Glomerular endothelial cell (primary cell): ENCODE data around the gene INVS. TPM values are rescaled to one million over a fixed set of nuclear protein-coding genes. Genes with fewer than 3 reads are reported as not detected.
"Not testable (repeated sequence)": the region's sequence is repeated elsewhere in the genome, so short reads cannot be mapped to it uniquely, and the experiment has no call there.

ENCODE experiments used
- DNase-seq: peaks from one replicate; pipeline ENCODE4 v3.0.0-alpha.2; 2011; ENCODE audit warnings: low read depth, low spot score; ENCODE audit errors: extremely low read depth
- total RNA-seq: library from RNA; depleted of rRNA; stranded (reverse); fragments of >200 nt; gene quantifications from 2 replicates; pipeline ENCODE4 v1.2.3, GENCODE V29; 2015

The INVS gene
- total RNA-seq, 1 donor from 2014 or later = 28.8 TPM

GRCh38 chr9:100117316-100117715, 18.3 kb downstream of the INVS start:
- no peak for DNase-seq

DNA sequence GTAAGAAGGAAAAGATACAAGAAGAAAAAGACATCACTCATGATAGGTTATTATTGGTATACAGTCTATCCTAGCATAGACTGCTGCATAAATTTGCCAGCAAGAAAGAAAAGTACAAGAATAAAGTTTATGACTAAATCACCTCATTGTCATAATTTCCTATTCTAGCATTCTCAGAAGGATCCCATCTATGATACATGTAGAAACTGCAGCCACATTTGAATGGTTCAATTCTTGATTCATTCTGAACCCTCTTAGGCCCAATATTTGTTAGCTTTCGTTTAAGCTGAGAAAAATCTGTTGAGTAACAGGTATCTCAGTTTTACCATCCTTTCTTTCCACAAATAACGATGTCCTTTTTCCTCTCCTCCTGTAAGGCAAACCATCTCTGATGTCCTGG, 21.2 kb downstream of the INVS start:
- DNase-seq = no peak

DNA sequence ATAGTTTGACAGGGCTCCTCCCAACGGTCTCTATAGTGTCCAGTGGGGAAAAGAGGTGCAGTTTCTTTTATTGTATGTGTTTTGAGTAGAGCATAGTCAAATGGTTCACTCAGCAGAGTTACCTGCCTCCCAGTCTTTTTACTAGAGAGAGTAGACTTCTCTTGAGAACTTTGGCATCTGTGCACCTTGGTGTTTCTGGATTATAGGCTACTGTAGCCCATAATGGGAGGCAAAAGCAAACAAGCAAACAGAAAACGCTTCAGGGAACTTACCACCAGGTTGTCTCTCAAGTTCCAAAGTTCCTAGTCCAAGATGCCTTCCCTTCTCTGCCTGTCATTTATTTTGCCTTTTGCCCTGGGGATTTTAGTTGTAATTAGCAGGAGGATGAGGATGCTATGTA, 26.2 kb downstream of the INVS start:
- no peak for DNase-seq

- no peak for DNase-seq
These were observed 26.9 kb downstream of the INVS start for GRCh38 chr9:100125910-100126309.

DNA sequence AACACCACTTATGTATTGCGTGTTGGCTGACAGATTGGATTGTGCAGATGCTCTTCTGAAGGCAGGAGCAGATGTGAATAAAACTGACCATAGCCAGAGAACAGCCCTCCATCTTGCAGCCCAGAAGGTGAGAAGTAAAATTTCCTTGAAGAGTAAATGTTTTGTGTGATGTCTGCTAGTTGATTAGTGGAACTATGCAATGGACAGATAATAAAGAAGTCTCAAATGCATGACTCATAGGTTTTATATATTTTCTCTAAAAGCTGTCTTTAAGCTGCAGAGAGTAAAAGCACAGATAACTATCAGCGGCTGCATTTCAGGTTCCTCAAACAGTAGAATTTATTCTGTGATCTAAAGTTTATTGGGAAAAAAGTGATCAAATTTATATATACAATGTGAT, 27.4 kb downstream of the INVS start:
- no peak for DNase-seq

GRCh38 chr9:100129772-100130171, 30.7 kb downstream of the INVS start:
- no peak for DNase-seq

DNA sequence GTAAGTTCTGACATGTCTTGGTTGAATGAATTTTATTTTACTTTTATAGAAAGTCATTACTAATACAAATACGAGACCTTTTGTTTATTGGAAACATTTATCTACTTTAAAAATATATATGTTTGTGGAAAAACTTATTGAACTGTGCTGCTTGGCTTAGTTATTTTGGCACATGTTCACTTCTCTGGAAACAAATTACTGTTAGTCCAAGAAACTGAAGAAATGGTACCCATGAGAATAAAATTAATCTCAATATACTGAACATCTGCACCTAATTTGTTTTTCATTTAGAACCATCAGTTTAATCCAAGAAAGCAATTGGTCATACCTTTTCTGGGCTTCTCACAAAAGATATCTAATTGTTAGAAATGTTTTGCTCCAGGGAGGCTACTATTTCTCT, 32.2 kb downstream of the INVS start:
- DNase-seq = no peak

GRCh38 chr9:100131875-100132430, 32.9 kb downstream of the INVS start:
- no peak for DNase-seq

DNA sequence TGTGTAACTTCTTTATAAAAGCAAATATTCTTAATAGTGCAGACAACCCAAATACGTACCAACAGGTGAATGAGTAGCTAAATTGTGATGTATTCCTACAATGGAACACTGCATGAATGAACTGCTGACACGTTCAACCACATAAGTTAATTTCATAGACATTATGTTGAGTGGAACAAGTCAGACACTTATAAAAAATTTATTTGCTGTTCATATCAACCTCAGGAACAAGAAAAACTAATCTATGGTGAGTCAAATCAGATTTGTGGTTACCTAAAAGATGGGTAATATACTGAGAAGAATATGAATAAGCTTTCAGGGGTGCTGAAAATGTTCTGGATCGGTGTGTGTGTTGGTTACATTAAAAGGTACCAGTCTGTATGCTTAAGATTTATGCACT, 35.7 kb downstream of the INVS start:
- DNase-seq = no peak

GRCh38 chr9:100136799-100137198, 37.8 kb downstream of the INVS start:
- not testable (repeated sequence) for DNase-seq

DNA sequence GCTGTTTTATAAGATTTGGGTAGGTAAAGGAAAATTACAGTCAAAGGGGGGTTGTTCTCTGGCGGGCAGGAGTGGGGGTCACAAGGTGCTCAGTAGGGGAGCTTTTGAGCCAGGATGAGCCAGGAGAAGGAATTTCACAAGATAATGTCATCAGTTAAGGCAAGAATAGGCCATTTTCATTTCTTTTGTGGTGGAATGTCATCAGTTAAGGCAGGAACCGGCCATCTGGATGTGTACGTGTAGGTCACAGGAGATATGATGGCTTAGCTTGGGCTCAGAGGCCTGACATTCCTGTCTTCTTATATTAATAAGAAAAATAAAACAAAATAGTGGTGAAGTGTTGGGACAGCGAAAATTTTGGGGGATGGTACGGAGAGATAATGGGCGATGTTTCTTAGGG, 41.3 kb downstream of the INVS start:
- not testable (repeated sequence) for DNase-seq

GRCh38 chr9:100141862-100142261, 42.8 kb downstream of the INVS start:
- not testable (repeated sequence) for DNase-seq

DNA sequence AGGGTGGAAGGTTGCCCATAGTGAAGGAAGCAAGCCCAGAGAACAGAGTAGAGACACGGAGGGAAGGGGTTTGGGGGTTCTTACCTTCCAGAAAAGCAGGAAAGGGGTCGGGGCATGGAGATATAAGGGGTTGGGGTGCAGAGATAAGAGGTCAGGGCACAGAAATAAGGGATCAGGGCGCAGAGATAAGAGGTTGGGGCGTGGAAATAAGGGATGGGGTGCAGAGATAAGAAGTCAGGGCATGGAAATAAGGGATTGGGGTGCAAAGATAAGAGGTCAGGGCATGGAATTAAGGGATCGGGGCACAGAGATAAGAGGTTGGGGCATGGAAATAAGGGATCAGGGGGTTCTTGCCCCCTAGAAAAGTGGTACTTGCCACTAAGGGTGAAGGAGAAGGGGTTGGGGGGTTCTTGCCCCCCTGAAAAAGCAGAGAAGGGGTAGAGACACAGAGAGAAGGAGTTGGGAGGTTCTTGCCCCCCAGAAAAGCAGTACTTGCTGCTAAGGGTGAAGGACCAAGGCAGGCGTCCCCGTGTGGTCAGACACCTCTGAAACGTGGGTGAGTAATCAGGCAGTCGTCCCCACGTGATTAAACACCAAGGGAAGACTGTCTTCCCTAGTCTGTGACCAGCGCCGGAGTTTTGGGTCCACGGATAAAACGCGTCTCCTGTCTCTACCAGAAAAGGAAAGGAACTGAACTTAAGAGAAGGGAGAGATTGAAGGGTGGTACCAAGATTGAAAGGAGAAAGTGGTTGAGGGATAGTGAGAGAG, 46.3 kb downstream of the INVS start:
- DNase-seq = not testable (repeated sequence)

DNA sequence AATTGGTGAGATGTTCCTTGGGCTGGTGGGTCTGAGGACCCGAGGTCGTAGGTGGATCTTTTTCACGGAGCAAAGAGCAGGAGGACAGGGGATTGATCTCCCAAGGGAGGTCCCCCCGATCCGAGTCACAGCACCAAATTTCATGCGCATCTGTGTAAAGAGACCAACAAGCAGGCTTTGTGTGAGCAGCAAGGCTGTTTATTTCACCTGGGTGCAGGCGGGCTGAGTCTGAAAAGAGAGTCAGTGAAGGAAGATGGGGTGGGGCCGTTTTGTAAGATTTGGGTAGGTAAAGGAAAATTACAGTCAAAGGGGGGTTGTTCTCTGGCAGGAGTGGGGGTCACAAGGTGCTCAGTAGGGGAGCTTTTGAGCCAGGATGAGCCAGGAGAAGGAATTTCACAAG, 46.9 kb downstream of the INVS start:
- DNase-seq = not testable (repeated sequence)

DNA sequence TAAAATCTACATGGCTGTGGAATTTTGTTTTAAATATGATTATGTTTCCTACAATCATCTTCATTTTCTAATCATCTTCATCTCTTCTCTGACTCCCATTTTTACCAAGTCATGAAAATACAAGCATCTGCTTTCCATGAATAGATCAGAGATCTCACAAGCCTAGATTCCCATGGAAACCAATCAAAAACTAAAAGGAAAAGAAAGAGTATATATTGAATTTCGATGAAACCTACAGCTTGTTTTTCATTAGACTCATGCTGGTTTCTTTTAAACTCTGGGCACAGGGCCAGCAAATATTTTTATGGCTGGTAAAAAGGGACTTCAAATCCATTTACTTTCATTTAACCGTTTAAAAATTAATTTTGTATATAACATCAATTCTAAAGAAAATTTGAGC, 51.2 kb downstream of the INVS start:
- no peak for DNase-seq

GRCh38 chr9:100160021-100160420, 61.0 kb downstream of the INVS start:
- DNase-seq = no peak

GRCh38 chr9:100167176-100167575, 68.1 kb downstream of the INVS start:
- DNase-seq = no peak

- DNase-seq = no peak
These were observed 69.0 kb downstream of the INVS start for GRCh38 chr9:100167915-100168654.

DNA sequence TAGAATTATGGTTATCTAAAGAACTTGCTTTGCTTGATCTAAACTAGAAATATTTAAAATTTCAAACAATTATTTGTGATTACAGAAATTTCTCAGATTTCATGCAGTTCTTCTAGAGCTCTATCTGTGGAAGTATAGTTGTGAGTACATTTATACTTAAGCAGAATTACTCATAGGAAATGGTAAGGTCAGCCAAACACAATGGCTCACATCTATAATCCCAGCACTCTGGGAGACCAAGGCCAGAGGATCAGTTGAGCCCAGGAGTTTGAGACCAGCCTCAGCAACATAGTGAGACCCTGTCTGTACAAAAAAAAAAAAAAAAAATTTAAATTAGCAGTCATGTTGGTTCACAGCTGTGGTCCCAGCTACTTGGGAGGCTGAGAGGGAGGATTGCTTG, 71.0 kb downstream of the INVS start:
- no peak for DNase-seq

DNA sequence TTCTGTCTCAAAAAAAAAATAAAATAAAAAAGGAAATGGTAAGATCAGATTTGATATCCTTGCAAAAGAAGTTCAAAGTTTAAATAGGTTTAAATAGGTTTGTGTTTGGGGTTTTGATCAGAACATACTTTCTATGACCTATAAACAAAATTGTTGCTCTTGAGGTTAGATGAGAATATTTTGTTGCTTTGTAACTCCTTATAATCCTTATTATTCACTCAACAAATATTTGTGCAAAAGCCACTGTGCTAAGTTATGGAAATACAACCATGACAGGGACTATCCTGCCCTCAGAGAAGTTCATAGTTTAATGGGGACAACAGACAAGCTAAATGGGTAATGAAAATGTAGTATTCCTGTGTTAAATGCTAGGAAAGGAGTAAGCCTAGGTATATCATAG, 71.5 kb downstream of the INVS start:
- DNase-seq = no peak

GRCh38 chr9:100186356-100186755, 87.3 kb downstream of the INVS start:
- no peak for DNase-seq

DNA sequence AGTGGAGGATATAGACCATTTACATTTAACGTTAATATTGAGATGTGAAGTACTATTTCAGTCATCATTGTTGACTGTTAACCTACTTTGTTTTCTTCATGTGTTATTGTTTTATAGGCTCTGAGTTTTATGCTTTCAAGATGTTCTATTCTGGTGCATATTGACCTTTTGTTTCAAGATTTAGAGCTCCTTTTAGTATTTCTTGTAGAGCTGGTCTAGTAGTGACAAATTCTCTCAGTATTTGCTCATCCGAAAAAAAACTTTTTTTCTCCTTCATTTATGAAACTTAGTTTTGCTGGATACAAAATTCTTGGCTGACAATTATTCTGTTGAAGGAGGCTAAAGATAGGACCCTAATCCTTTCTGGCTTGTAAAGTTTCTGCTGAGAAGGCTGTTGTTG, 91.3 kb downstream of the INVS start:
- DNase-seq = no peak
